ENCODE measurements around the gene DUSP6. TPM values are rescaled to one million over a fixed set of nuclear protein-coding genes. Genes with fewer than 3 reads are reported as not detected.

Gene DUSP6
- total and polyA plus RNA-seq, 4 donors: 24.1 to 37.0 (median 35.3) TPM

GRCh38 chr12:89316705-89317139 is 35.6 kb downstream of the DUSP6 start:
- no peak overlapping the region for H3K4me3 ChIP-seq (ENCODE audit: low read depth in 1 of 3, low read length in 3 of 3)
- no peaks in the 10 kb centered on the region for H3K27me3 ChIP-seq (ENCODE audit: control insufficient read depth in 4 of 4, insufficient read depth in 4 of 4, low read length in 3 of 4)
- H3K9ac ChIP-seq (ENCODE audit: low read depth in 1 of 2, low read length in 2 of 2): no peak overlapping the region
- no peak for DNase-seq (ENCODE audit: low spot score)
- peaks cover 1 to 16% (median 11%) of the 10 kb centered on the region in 4 donors for H3K4me1 ChIP-seq (ENCODE audit: control insufficient read depth in 4 of 4, insufficient read depth in 4 of 4, low read length in 3 of 4)
- H3K36me3 ChIP-seq (ENCODE audit: control insufficient read depth in 4 of 4, insufficient read depth in 3 of 4, low read depth in 1 of 4, low read length in 3 of 4): no peaks in the 10 kb centered on the region
- H3K9me3 ChIP-seq (ENCODE audit: control insufficient read depth in 4 of 4, low read length in 3 of 4): no peaks in the 10 kb centered on the region
- no peak overlapping the region for H3K27ac ChIP-seq (ENCODE audit: low read depth in 1 of 2, low read length in 2 of 2)
- TF ChIP-seq HNF4G (IDR thresholded peaks at IDR 0.05) (no peak), YY1 (IDR thresholded peaks at IDR 0.05) (no peak), RAD21 (IDR thresholded peaks at IDR 0.05) (peak in 1 of 2 donors; percentile 22), RXRA (IDR thresholded peaks at IDR 0.05) (peak; percentile 21), HNF4A (conservative IDR thresholded peaks at IDR 0.05) (peak; percentile 33 to 35), NR2F2 (IDR thresholded peaks at IDR 0.05) (peak; percentile 64)
- 27% methylated on average over 4 of the region's 4 CpGs for WGBS

- 87% methylated on average over 3 of the region's 3 CpGs for WGBS
- no peak for TF ChIP-seq YY1 (IDR thresholded peaks at IDR 0.05)
- TF ChIP-seq JUND (IDR thresholded peaks at IDR 0.05): no peak
- no peak for TF ChIP-seq GABPA (IDR thresholded peaks at IDR 0.05 in 1 of 2, conservative IDR thresholded peaks at IDR 0.05 in 1 of 2)
- no peak for TF ChIP-seq ZBTB33 (IDR thresholded peaks at IDR 0.05)
- TF ChIP-seq RXRA (IDR thresholded peaks at IDR 0.05): no peak
- no peak for TF ChIP-seq CTCF (IDR thresholded peaks at IDR 0.05; ENCODE audit: low read depth, low read length, missing input control)
- TF ChIP-seq HNF4A (conservative IDR thresholded peaks at IDR 0.05): no peak
- no peak for TF ChIP-seq RAD21 (IDR thresholded peaks at IDR 0.05)
- TF ChIP-seq NR2F2 (IDR thresholded peaks at IDR 0.05): no peak
- TF ChIP-seq FOXA1 (IDR thresholded peaks at IDR 0.05): no peak
- TF ChIP-seq ATF3 (IDR thresholded peaks at IDR 0.05): no peak
- TF ChIP-seq FOXA2 (IDR thresholded peaks at IDR 0.05): no peak
- TF ChIP-seq SP1 (IDR thresholded peaks at IDR 0.05): no peak
- TF ChIP-seq TAF1 (conservative IDR thresholded peaks at IDR 0.05): no peak
- no peak for TF ChIP-seq MAX (IDR thresholded peaks at IDR 0.05)
- TF ChIP-seq, protein P1, sequence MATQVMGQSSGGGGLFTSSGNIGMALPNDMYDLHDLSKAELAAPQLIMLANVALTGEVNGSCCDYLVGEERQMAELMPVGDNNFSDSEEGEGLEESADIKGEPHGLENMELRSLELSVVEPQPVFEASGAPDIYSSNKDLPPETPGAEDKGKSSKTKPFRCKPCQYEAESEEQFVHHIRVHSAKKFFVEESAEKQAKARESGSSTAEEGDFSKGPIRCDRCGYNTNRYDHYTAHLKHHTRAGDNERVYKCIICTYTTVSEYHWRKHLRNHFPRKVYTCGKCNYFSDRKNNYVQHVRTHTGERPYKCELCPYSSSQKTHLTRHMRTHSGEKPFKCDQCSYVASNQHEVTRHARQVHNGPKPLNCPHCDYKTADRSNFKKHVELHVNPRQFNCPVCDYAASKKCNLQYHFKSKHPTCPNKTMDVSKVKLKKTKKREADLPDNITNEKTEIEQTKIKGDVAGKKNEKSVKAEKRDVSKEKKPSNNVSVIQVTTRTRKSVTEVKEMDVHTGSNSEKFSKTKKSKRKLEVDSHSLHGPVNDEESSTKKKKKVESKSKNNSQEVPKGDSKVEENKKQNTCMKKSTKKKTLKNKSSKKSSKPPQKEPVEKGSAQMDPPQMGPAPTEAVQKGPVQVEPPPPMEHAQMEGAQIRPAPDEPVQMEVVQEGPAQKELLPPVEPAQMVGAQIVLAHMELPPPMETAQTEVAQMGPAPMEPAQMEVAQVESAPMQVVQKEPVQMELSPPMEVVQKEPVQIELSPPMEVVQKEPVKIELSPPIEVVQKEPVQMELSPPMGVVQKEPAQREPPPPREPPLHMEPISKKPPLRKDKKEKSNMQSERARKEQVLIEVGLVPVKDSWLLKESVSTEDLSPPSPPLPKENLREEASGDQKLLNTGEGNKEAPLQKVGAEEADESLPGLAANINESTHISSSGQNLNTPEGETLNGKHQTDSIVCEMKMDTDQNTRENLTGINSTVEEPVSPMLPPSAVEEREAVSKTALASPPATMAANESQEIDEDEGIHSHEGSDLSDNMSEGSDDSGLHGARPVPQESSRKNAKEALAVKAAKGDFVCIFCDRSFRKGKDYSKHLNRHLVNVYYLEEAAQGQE (IDR thresholded peaks at IDR 0.05): no peak
- no peak for TF ChIP-seq EGR1 (IDR thresholded peaks at IDR 0.05; ENCODE audit: low read depth in 2 of 2)
- TF ChIP-seq HNF4G (IDR thresholded peaks at IDR 0.05): no peak
Observed at GRCh38 chr12:89314060-89314761, 38.1 kb downstream of the DUSP6 start.

More at GRCh38 chr12:89314060-89314761, 38.1 kb downstream of the DUSP6 start:
- peaks cover 1 to 11% (median 7%) of the 10 kb centered on the region in 4 donors for H3K4me1 ChIP-seq (ENCODE audit: control insufficient read depth in 4 of 4, insufficient read depth in 4 of 4, low read length in 3 of 4)
- no peak overlapping the region for H3K9ac ChIP-seq (ENCODE audit: low read depth in 1 of 2, low read length in 2 of 2)
- no peaks in the 10 kb centered on the region for H3K9me3 ChIP-seq (ENCODE audit: control insufficient read depth in 4 of 4, low read length in 3 of 4)
- no peak overlapping the region for H3K27ac ChIP-seq (ENCODE audit: low read depth in 1 of 2, low read length in 2 of 2)
- no peak for DNase-seq (ENCODE audit: low spot score)
- H3K27me3 ChIP-seq (ENCODE audit: control insufficient read depth in 4 of 4, insufficient read depth in 4 of 4, low read length in 3 of 4): no peaks in the 10 kb centered on the region
- no peak overlapping the region for H3K4me3 ChIP-seq (ENCODE audit: low read depth in 1 of 3, low read length in 3 of 3)
- no peaks in the 10 kb centered on the region for H3K36me3 ChIP-seq (ENCODE audit: control insufficient read depth in 4 of 4, insufficient read depth in 3 of 4, low read depth in 1 of 4, low read length in 3 of 4)

Measured in liver (tissue), 9 donors.